SU-DHL-6 (cell line): ENCODE data around the gene UBE2D1.

Experiments
- CTCF ChIP-seq: fragments of 200-600 bp; sonication (generic); IDR thresholded peaks from one replicate; pipeline ENCODE4 v1.5.1; 2017; ENCODE audit warnings: antibody characterized with exemption, mild to moderate bottlenecking, low read length, moderate library complexity; ENCODE audit not compliant: insufficient read depth, poor library complexity, severe bottlenecking
- EZH2phosphoT487 ChIP-seq: fragments of 200-600 bp; sonication (generic), shearing (Covaris generic); conservative IDR thresholded peaks from 2 replicates; pipeline ENCODE4 v1.6.1; 2018; ENCODE audit warnings: mild to moderate bottlenecking, antibody characterized with exemption, low read length, moderate library complexity, mixed read lengths

DNA sequence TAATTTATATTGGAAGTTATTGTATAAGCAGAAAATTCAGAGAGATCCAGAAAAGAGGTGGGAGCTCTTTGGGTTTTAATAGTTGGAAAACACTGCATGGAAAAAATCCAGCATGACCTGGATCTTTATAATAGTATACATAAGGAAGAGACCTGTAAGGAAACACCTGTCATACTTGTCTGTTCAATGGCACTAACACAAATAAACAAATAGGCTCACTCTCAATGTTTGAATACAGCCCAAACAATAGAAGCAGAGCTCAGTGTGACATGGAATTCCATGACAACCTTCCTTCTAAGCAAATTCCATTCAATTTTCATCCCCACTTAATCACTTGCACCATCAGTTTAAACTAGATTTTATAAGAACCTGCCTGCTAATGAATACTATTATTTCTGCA, 34.1 kb upstream of the UBE2D1 start:
- TF ChIP-seq CTCF (no peak), EZH2phosphoT487 (no peak)
